ENCODE results near the gene HS2ST1.
A peak's percentile ranks its signal among the peaks of the same experiment; 100 is the strongest.
"Not testable (repeated sequence)": the region's sequence is repeated elsewhere in the genome, so short reads cannot be mapped to it uniquely, and the experiment has no call there.

Gene HS2ST1

GRCh38 chr1:86914601-86914997 lies at the start of gene HS2ST1:
TSS of gene HS2ST1 (plus strand) at chr1:86914635.
- no peak for DNase-seq (ENCODE audit: low read depth in 3 of 3)

GRCh38 chr1:86865973-86866637 lies 48.3 kb upstream of the HS2ST1 start:
- DNase-seq (ENCODE audit: low read depth in 3 of 3) = no peak

- DNase-seq (ENCODE audit: low read depth in 3 of 3) = no peak
These were observed 47.8 kb upstream of the HS2ST1 start for GRCh38 chr1:86866665-86867064.

- DNase-seq (ENCODE audit: low read depth in 3 of 3) = not testable (repeated sequence)
These were observed 47.2 kb upstream of the HS2ST1 start for GRCh38 chr1:86867278-86867677.

DNA sequence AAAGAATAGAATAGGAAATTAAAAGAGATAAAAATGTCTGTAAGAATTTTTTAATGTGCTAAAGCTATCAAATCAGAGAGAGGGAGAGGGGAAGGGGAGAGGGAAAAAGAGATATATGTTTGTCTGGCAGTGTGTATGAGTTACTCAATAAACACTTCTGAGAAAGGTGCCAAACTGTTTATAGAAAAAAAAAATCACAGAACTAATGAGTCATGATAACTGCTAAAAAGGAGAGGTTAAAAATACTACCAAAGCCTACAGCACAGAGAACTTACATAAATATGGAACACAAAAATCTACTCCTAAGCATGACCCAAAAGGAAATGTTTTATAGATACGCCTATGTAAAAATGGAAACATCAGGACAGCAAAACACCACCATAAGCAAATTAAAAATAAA lies 46.0 kb upstream of the HS2ST1 start:
- no peak for DNase-seq (ENCODE audit: low read depth in 3 of 3)

DNA sequence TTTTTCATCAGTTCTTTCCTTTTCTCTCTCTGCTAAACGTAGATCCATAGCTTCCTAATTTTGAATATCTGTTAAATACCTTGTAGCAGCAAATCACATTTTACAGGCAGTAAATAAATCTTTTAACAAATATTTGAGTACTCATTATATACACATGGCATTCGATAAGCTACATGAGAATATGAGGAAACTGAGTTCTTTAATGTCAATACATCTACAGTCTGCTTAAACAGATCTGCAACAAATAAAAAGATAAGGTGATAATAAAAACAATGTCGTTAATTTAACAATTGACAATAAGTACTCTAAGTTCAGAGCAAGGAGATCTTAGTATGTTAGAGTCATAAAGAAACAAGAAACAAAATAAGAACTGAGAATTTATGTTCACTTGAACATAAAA lies 43.4 kb upstream of the HS2ST1 start:
- DNase-seq (ENCODE audit: low read depth in 3 of 3) = no peak

DNA sequence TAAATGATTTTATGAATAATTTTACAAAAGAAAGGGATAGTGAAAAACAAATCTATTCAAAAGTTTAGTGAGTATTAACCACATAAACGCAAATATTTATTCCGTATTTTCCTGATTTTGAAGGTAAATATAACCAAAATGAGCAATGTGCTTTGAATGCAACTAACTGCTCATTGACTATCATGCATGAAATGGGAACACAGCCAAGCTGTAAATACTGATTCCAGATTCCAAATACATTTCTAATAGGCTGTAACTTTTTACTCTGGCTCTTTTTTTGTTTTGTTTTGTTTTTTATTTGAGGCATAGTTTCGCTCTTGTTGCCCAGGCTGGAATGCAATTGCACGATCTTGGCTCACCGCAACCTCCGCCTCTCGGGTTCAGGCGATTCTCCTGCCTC lies 42.3 kb upstream of the HS2ST1 start:
- DNase-seq (ENCODE audit: low read depth in 3 of 3) = no peak

GRCh38 chr1:86875722-86876121 lies 38.7 kb upstream of the HS2ST1 start:
- no peak for DNase-seq (ENCODE audit: low read depth in 3 of 3)

DNA sequence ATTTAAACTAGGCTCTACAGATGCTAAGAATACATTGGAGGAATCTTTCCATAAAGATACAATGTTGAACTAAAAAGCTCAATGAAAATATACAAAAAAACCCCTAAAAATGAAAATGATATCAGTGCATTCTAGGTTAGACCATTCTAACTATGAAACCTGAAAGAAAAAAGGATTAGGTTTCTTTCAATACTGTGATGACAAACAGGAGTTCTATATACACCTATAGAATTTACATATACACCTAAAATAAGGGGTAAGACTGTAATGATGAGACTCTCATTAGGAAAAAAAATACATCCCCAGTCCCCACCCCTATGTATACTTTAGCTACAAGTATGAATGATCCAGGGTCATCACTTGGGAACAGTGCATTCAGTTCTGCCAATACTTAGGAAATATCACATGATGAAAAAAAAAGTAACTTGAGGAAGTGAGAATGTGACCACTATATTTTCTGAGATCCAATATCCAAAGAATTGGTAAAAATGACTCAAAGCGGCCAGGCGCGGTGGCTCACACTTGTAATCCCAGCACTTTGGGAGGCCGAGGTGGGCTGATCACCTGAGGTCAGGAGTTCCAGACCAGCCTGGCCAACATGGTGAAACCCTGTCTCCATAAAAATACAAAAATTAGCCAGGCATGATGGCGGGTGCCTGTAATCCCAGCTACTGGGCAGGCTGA lies 26.8 kb upstream of the HS2ST1 start:
- no peak for DNase-seq (ENCODE audit: low read depth in 3 of 3)

DNA sequence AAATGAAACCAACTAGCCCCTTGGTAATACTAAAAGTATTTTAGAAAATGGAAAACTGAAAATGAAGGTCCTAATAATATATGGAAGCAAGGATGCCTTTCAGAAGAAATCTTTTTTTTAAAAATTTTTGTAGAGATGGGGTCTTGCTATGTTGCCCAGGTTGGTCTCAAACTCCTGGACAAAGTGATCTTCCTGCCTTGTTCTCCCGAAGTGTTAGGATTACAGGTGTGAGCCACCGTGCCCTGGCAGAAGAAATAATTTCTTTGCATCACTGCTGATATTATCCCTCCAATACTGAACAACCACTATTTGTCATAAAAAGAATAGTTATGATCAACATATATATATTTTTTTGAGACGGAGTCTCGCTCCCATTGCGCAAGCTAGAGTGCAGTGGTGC lies 26.1 kb upstream of the HS2ST1 start:
- DNase-seq (ENCODE audit: low read depth in 3 of 3) = no peak

DNA sequence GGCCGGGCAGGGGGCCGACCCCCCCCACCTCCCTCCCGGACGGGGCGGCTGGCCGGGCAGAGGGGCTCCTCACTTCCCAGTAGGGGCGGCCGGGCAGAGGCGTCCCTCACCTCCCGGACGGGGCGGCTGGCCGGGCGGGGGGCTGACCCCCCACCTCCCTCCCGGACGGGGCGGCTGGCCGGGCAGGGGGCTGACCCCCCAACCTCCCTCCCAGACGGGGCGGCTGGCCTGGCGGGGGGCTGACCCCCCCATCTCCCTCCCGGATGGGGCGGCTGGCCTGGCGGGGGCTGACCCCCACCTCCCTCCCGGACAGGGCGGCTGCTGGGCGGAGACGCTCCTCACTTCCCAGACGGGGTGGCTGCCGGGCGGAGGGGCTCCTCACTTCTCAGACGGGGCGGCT lies 15.0 kb upstream of the HS2ST1 start:
- not testable (repeated sequence) for DNase-seq (ENCODE audit: low read depth in 3 of 3)

- no peak for DNase-seq (ENCODE audit: low read depth in 3 of 3)
These were observed 8.6 kb upstream of the HS2ST1 start for GRCh38 chr1:86905875-86906274.

DNA sequence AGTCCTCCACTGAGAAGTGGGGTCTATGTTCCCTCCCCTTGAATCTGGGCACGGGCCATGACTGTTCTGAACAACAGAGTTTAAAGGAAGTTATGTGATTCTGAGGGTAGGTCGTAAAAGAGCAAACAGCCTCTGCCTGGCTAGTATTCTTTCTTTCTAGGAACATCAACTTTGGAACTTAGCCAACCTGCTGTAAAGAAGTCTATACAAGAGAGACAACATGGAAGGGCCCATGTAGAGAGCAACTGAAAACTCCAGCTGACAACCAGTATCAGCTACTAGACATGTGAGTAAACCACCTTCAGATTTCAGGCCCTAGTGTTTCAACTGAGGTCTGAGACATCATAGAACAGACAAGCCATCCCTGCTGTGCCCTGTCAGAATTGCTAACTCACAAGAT lies 8.0 kb upstream of the HS2ST1 start:
- DNase-seq (ENCODE audit: low read depth in 3 of 3) = no peak

- DNase-seq (ENCODE audit: low read depth in 3 of 3) = no peak
These were observed 2.0 kb upstream of the HS2ST1 start for GRCh38 chr1:86912281-86912900.

GRCh38 chr1:86913399-86913895 lies 988 bp upstream of the HS2ST1 start:
- peak in 2 of 3 donors; percentile 6 to 24 for DNase-seq (ENCODE audit: low read depth in 3 of 3)

DNA sequence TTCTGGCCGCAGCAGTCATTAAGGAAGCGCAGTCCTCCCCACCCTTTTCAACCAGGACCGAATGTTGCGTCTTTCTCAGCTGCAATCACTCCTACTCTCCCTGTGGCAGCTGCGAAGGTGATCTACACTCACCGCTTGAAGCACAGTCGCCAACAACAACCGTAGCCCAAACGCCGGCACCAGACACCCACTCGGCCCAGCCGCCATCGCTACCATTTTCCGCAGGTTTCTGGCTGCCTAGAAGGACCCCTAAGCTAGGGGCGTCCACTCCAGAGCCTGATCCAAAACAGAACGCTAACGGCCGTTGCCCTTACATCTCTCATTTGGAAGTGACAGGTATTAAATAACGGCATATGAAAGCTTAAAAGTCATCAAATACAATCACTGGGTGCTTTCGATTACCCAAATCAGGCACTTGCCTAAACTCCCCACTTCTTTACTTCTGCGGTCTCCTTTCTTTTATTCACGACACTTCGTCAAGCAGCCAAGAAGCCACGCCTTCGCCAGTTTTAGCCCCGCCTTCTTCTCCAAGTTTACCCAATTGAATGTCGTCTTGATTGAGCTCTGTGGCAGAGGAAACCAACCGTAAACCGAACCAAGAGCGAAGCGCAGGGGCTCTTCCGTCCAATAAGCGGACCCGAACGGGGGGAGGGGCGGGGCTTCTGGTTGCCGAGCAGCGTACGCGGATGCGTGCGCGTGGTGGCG lies 387 bp upstream of the HS2ST1 start, which contains the start of gene SELENOF:
TSS of gene SELENOF (minus strand) at position 231 of the 705 bp plus-strand sequence. CDS start at position 216, 15 bp downstream.
- DNase-seq (ENCODE audit: low read depth in 3 of 3) = peak; percentile 97 to 99 (median 97)

DNA sequence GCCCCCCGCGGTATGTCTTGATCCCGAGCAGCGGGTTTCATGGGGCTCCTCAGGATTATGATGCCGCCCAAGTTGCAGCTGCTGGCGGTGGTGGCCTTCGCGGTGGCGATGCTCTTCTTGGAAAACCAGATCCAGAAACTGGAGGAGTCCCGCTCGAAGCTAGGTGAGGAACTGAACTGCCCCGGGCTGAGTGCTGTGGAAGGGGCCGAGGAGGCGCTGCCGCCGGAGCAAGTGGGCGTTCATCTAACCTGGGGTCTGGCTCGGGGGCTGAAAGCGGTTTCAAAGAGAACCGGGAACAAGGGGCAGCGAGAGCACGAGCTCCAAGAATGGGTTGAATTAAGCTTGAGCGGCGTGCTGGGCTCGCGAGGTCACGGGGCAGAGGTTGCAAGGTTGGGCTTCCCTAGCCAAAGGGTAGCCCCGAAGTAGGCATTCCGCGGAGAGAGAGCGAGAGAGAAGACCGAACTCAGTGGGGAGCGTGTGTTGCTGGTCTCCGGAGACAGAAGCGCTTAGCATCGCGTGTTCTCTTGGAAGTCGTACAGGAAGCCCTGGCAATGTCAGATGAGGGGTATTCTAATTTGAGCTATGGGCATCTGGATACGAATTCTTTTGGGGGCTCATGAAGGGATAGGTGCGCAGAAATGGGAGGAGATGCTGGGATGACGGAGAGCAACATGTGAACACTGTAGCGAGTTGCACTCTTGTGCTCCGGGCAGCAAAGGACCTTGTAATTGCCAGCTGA lies 732 bp downstream of the HS2ST1 start:
- peak; percentile 10 to 26 (median 23) for DNase-seq (ENCODE audit: low read depth in 3 of 3)

DNA sequence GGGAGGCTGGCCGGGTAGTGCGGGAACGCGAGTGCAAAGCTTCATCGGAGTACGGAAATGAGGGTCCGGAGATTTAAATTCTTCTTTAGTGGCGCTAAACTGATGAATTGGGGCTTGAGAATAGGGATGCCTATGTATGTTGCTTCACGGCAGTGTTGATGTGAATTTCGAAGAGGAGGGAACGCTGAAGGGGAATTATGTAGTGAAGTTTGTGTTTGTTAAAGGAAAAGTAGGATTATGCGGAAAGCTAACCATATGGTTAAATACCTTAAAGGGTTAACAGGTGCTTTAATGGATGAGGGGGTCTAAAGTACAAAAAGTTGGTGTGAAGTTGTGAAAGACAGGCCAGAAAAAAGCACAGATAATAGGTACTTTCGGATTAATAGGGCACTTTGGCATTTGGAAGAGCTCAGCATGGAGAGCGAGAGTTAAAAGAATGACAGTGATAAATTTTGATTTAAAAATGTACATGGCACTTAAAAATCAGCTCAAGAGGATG lies 1.4 kb downstream of the HS2ST1 start:
- DNase-seq (ENCODE audit: low read depth in 3 of 3) = no peak

- no peak for DNase-seq (ENCODE audit: low read depth in 3 of 3)
These were observed 2.3 kb downstream of the HS2ST1 start for GRCh38 chr1:86916752-86917151.

DNA sequence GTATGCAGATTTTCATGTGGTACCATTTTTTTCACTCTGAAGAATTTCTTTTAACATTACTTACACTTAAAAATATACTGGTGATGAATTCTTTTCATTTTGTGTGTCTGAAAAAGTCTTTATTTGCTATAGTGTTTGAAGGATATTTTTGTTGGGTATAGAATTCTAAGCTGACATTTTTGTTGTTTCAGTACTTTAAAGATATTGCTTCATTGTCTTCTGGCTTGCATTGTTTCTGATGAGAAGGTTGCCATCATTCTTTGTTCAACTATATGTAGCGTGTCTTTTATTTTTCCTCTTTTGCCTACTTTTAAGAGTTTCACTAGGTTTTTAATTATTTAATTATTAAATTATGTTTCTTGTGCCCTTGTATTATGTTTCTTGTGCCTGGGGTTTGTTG lies 8.0 kb downstream of the HS2ST1 start:
- DNase-seq (ENCODE audit: low read depth in 3 of 3) = no peak

DNA sequence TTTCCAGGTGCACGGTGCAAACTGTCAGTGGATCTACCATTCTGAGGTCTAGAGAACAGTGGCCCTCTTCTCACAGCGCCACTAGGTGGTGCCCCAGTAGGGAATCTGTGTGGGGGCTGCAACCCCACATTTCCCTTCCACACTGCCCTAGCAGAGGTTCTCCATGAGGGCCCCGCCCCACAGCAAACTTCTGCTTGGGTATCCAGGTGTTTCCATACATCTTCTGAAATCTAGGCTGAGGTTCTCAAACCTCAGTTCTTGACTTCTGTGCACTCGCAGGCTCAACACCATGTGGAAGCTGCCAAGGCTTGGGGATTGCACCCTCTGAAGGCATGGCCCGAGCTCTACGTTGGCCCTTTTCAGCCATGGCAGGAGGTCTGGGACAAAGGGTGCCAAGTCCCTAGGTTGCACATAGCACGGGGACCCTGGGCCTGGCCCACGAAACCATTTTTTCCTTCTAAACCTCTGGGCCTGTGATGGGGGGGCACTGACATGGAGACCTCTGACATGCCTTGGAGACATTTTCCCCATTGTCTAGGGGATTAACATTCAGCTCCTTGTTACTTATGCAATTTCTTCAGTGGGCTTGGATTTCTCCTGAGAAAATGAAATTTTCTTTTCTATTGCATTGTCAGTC lies 10.0 kb downstream of the HS2ST1 start:
- DNase-seq (ENCODE audit: low read depth in 3 of 3) = no peak

Data from stimulated activated CD4-positive, alpha-beta T cell treated with anti-CD3 and anti-CD28 coated beads, TNF-alpha, amount 100 ng/mL, for 48 hours (primary cell).